Activated naive CD4-positive, alpha-beta T cell treated with anti-CD3 and anti-CD28 coated beads, Interleukin-2, amount 50 U/mL, for 24 hours (primary cell): ENCODE data around the gene ADGRL2.

Source experiments
- H3K27ac Mint-ChIP-seq: one replicate; pipeline ENCODE4 v1.8.0; 2021; ENCODE audit warnings: mild to moderate bottlenecking, mixed read lengths
- H3K27me3 Mint-ChIP-seq: one replicate; pipeline ENCODE4 v1.8.0; 2021; ENCODE audit warnings: mixed read lengths
- H3K36me3 Mint-ChIP-seq: one replicate; pipeline ENCODE4 v1.8.0; 2021; ENCODE audit warnings: mixed read lengths
- H3K4me1 Mint-ChIP-seq: one replicate; pipeline ENCODE4 v1.8.0; 2021; ENCODE audit warnings: mixed read lengths
- H3K4me3 Mint-ChIP-seq: one replicate; pipeline ENCODE4 v1.8.0; 2021; ENCODE audit warnings: mild to moderate bottlenecking, mixed read lengths
- H3K9me3 Mint-ChIP-seq: one replicate; pipeline ENCODE4 v1.8.0; 2021; ENCODE audit warnings: mixed read lengths

Gene ADGRL2

GRCh38 chr1:81802457-81802706 lies 1.6 kb downstream of the ADGRL2 start:
- Mint-ChIP-seq H3K4me1 (peaks cover 3% of the 10 kb centered on the region), H3K9me3 (peaks cover 5% of the 10 kb centered on the region), H3K4me3 (no peak overlapping the region), H3K36me3 (no peaks in the 10 kb centered on the region), H3K27ac (no peak overlapping the region), H3K27me3 (peaks cover 31% of the 10 kb centered on the region)

DNA sequence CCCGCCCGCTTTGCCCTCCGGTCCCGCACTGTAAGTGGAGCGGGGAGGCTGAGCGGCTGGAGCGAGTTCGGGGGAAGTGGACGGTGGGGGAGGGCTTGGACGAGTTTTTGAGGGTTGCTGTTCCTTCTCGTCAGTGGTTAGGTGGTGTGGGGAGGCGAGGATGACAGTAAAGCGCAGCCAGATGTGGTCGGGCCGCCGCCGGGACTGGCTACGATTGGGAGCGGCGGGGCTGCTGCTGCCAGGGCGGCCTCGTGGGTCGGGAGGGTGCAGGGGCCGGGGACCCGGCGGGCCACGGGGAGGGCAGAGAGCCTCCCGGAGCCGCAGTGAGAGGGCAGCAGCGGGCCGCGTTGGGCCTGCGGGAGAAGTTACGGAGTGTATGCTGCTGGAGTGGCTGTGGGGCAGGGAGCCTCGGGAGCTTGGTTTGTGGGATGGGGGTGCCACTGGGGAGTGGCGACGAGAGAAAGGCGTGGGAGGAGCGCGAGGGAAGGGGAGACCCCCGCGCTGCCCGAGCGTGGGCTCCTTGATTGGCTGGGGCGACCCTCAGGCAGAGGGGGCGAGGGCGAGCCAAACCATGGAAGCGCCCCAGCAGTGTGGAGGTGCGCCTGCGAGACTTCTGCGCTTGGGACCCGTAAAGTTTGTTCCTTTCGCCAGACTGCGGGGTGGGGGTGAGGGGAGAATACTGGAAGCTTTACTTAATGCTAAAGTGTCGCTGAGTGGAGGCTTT lies 2.1 kb downstream of the ADGRL2 start:
- peaks cover 4% of the 10 kb centered on the region for H3K9me3 Mint-ChIP-seq
- peaks cover 31% of the 10 kb centered on the region for H3K27me3 Mint-ChIP-seq
- peaks cover 3% of the 10 kb centered on the region for H3K4me1 Mint-ChIP-seq
- H3K36me3 Mint-ChIP-seq, result no peaks in the 10 kb centered on the region
- H3K4me3 Mint-ChIP-seq, result no peak overlapping the region
- H3K27ac Mint-ChIP-seq, result no peak overlapping the region

- Mint-ChIP-seq H3K27me3 (peaks cover 30% of the 10 kb centered on the region), H3K4me1 (peaks cover 3% of the 10 kb centered on the region), H3K9me3 (peaks cover 4% of the 10 kb centered on the region), H3K36me3 (no peaks in the 10 kb centered on the region), H3K27ac (no peak overlapping the region), H3K4me3 (no peak overlapping the region)
Measured at GRCh38 chr1:81803431-81804110, 2.8 kb downstream of the ADGRL2 start.

DNA sequence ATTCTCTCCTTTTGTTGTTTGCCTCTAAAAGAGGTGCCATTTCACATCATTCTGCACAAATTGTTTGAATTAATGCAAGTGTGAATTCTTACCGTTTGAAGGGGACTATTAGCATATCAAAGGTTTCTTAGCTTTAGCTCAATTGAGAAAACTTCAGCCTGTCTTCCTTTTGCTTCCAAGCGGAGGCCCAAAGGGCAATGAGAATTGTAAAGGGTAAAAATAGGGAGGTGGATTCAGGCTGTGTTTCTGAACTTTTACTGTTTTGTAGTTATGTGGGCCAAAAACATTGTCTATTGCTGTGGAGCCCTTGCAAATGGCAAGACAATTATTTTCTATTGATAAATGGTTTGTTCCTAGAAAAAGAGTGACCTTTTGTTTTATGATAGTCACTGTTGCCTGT lies 3.6 kb downstream of the ADGRL2 start:
- H3K27me3 Mint-ChIP-seq, result peaks cover 27% of the 10 kb centered on the region
- H3K27ac Mint-ChIP-seq, result no peak overlapping the region
- peaks cover 4% of the 10 kb centered on the region for H3K9me3 Mint-ChIP-seq
- no peaks in the 10 kb centered on the region for H3K36me3 Mint-ChIP-seq
- peaks cover 3% of the 10 kb centered on the region for H3K4me1 Mint-ChIP-seq
- H3K4me3 Mint-ChIP-seq, result no peak overlapping the region

GRCh38 chr1:81805537-81806431 lies 5.0 kb downstream of the ADGRL2 start:
- Mint-ChIP-seq H3K4me1 (peaks cover 3% of the 10 kb centered on the region), H3K27me3 (peaks cover 22% of the 10 kb centered on the region), H3K9me3 (peaks cover 4% of the 10 kb centered on the region), H3K27ac (no peak overlapping the region), H3K36me3 (no peaks in the 10 kb centered on the region), H3K4me3 (no peak overlapping the region)

- Mint-ChIP-seq H3K4me3 (no peak overlapping the region), H3K27me3 (peaks cover 20% of the 10 kb centered on the region), H3K9me3 (peaks cover 4% of the 10 kb centered on the region), H3K4me1 (peaks cover 3% of the 10 kb centered on the region), H3K27ac (no peak overlapping the region), H3K36me3 (no peaks in the 10 kb centered on the region)
Measured at GRCh38 chr1:81806432-81806770, 5.7 kb downstream of the ADGRL2 start.

DNA sequence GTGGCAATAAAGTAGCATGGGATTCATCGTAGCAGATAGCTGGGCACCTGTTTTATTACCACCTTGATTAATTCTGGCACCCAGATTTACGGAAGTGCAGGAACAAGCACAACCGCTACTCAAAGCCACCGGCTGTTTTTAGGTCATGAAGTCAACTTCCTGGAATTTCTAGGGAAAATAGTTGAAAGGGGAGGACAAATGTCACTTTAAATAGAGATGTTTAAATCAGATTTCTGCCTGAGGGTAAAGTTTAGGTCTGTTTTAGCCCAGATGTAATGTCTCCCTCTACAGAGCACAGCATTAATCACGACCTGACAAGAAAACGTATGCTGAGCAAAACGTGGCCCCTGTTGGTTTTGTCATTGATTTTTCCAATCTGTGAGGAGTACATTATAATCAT lies 8.0 kb downstream of the ADGRL2 start:
- no peak overlapping the region for H3K27ac Mint-ChIP-seq
- no peak overlapping the region for H3K4me3 Mint-ChIP-seq
- peaks cover 12% of the 10 kb centered on the region for H3K27me3 Mint-ChIP-seq
- peaks cover 4% of the 10 kb centered on the region for H3K9me3 Mint-ChIP-seq
- no peaks in the 10 kb centered on the region for H3K4me1 Mint-ChIP-seq
- no peaks in the 10 kb centered on the region for H3K36me3 Mint-ChIP-seq

- Mint-ChIP-seq H3K27me3 (peaks cover 5% of the 10 kb centered on the region), H3K4me1 (no peaks in the 10 kb centered on the region), H3K4me3 (no peak overlapping the region), H3K36me3 (no peaks in the 10 kb centered on the region), H3K9me3 (peaks cover 4% of the 10 kb centered on the region), H3K27ac (no peak overlapping the region)
Measured at GRCh38 chr1:81809808-81810207, 9.1 kb downstream of the ADGRL2 start.

- Mint-ChIP-seq H3K27ac (no peak overlapping the region), H3K36me3 (no peaks in the 10 kb centered on the region), H3K4me3 (no peak overlapping the region), H3K9me3 (no peaks in the 10 kb centered on the region), H3K4me1 (no peaks in the 10 kb centered on the region), H3K27me3 (no peaks in the 10 kb centered on the region)
Measured at GRCh38 chr1:81811757-81812371, 11.1 kb downstream of the ADGRL2 start.

DNA sequence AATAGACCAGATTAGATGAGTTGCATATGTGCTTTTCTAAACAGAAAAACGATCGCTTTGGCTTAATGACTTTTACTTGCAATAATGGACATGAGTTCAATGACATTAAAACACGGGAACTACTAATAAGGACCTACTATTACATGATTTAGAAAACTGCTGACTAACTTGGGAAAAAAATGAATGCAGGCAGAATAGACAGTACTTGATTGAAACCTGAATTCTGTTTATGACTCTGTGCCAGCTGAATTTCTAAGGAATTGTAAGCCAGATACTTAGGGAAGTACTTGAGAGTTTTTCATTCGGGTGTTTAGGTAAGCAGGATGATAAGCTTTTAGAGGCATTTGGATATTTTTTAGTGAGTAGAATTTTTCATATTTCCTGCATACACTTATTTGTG lies 12.0 kb downstream of the ADGRL2 start:
- Mint-ChIP-seq H3K27me3 (no peaks in the 10 kb centered on the region), H3K4me1 (no peaks in the 10 kb centered on the region), H3K4me3 (no peak overlapping the region), H3K9me3 (no peaks in the 10 kb centered on the region), H3K27ac (no peak overlapping the region), H3K36me3 (no peaks in the 10 kb centered on the region)

- Mint-ChIP-seq H3K4me3 (no peak overlapping the region), H3K27me3 (no peaks in the 10 kb centered on the region), H3K36me3 (no peaks in the 10 kb centered on the region), H3K27ac (no peak overlapping the region), H3K9me3 (no peaks in the 10 kb centered on the region), H3K4me1 (no peaks in the 10 kb centered on the region)
Measured at GRCh38 chr1:81813691-81814090, 13.0 kb downstream of the ADGRL2 start.

- Mint-ChIP-seq H3K4me3 (no peak overlapping the region), H3K27me3 (no peaks in the 10 kb centered on the region), H3K27ac (no peak overlapping the region), H3K36me3 (no peaks in the 10 kb centered on the region), H3K4me1 (no peaks in the 10 kb centered on the region), H3K9me3 (no peaks in the 10 kb centered on the region)
Measured at GRCh38 chr1:81819613-81820012, 18.9 kb downstream of the ADGRL2 start.

GRCh38 chr1:81820765-81821164 lies 20.0 kb downstream of the ADGRL2 start:
- no peaks in the 10 kb centered on the region for H3K36me3 Mint-ChIP-seq
- H3K4me1 Mint-ChIP-seq, result no peaks in the 10 kb centered on the region
- H3K4me3 Mint-ChIP-seq, result no peak overlapping the region
- no peaks in the 10 kb centered on the region for H3K27me3 Mint-ChIP-seq
- no peaks in the 10 kb centered on the region for H3K9me3 Mint-ChIP-seq
- H3K27ac Mint-ChIP-seq, result no peak overlapping the region

DNA sequence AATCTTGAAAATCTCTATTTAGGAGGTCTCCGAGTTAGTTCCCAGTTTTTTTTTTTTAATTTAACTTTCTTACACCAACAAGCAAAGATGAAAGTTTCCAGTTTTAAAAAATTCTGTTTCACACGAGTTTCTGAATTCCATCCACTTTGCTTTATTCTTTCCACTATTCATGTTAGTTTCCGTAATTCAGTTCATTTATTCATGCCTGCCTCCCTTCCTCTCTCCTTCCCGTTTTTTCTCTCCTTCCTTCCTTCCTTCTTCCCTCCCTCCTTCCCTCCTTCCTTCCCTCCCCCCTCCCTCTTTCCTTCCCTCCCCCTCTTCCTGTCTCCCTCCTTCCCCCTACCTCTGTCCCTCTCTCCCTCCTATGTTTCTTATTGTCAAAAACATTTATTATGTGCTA lies 22.3 kb downstream of the ADGRL2 start:
- no peaks in the 10 kb centered on the region for H3K9me3 Mint-ChIP-seq
- no peak overlapping the region for H3K4me3 Mint-ChIP-seq
- H3K36me3 Mint-ChIP-seq, result no peaks in the 10 kb centered on the region
- no peaks in the 10 kb centered on the region for H3K4me1 Mint-ChIP-seq
- H3K27me3 Mint-ChIP-seq, result no peaks in the 10 kb centered on the region
- no peak overlapping the region for H3K27ac Mint-ChIP-seq

DNA sequence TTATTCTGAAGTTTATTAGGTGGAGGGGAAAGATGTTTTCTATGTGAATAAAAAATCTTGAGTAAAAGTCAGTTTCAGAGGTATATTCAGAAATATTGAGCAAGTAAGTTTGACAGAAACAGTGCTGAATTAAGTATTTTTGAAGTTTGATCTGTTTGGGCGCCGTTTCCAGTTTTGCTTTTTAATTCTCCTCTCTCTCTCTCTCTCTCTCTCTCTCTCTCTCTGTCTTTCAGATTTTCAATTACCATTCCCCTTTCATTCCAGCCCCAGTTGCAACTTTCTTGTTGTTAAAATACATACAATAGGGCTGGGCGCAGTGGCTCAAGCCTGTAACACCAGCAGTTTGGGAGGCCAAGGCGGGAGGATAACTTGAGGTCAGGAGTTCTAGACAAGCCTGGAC lies 24.0 kb downstream of the ADGRL2 start:
- Mint-ChIP-seq H3K27me3 (no peaks in the 10 kb centered on the region), H3K36me3 (no peaks in the 10 kb centered on the region), H3K9me3 (no peaks in the 10 kb centered on the region), H3K4me1 (no peaks in the 10 kb centered on the region), H3K4me3 (no peak overlapping the region), H3K27ac (no peak overlapping the region)

DNA sequence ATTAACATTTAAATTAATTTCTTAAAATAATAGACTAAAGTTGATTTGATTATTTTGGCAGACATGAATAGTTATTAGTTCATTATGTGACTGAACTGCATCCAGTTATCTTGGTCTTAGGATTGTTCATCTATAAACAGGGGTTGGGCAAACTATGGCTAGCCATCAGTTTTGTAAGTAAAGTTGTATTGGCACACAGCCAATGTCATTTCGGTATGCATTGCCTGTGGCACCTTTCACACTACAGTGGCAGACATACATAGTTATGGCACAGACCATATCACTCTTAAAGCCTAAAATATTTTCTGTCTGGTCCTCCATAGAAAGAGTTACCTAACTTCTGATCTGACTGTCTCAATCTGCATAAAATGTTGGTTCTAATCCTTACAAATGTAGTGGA lies 27.2 kb downstream of the ADGRL2 start:
- no peaks in the 10 kb centered on the region for H3K9me3 Mint-ChIP-seq
- no peaks in the 10 kb centered on the region for H3K27me3 Mint-ChIP-seq
- no peak overlapping the region for H3K27ac Mint-ChIP-seq
- H3K4me1 Mint-ChIP-seq, result no peaks in the 10 kb centered on the region
- H3K4me3 Mint-ChIP-seq, result no peak overlapping the region
- no peaks in the 10 kb centered on the region for H3K36me3 Mint-ChIP-seq
